ENCODE data around the gene ATP6V0E2. TPM values are rescaled to one million over a fixed set of nuclear protein-coding genes. Genes with fewer than 3 reads are reported as not detected.
A peak's percentile ranks its signal among the peaks of the same experiment; 100 is the strongest.

ATP6V0E2 gene
- total RNA-seq, 1 experiment from 2014 or later: 19.0 TPM

DNA sequence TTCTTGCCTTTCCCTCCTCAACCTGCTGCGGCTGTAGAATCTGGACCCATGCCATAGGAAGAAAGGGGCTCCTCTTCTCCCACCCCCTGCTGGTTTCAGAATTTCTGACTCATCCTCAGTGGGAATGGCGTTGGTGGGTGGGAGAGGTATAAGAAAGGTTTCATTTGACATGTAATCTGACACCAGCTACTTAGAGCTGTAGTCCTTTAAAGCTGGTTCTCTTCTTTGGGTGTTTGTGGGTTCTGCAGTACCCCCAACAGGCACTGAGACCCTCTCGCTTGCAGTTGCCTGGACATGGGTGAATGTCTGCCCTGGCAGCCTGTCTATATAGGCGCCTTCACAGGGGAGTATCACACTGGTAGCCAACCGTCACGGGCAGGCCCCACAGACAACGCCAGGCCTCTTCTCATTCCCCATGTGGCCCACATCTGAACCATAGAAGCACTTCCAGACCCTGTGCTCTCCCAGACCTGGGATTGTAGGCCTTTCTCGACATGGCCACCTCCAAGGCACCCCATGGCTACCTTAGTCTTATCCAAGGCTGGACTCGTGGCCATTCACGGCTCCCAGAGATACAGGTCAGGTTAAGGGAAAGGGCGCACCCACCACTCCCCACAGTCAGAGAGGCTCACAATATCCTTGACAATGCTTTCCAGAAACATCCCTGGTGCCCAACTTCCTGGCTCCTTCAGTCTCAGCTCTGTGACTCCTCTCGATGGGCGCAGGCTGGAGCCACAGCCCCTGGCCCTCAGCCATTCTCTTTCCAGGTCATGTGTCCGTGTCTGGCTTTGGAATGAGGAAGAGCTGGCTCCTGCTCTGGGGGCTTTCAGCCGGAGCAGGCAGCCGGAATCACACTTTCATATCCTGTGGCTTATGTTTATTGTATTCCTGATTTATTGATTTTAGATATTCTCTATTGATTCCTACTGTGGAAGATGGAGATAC, 18.1 kb upstream of the ATP6V0E2 start:
- Histone ChIP-seq H2BK5ac (ENCODE audit: insufficient read length, low read length) (no peak overlapping the region), H3K14ac (ENCODE audit: insufficient read depth, low read length) (peak overlapping the region; percentile 31; the same call in 1 of the 2 replicates), H4K91ac (ENCODE audit: insufficient read length, low read depth, low read length) (no peak overlapping the region), H3K9me3 (ENCODE audit: control insufficient read depth, low read depth, low read length) (no peaks in the 10 kb centered on the region), H2AK5ac (ENCODE audit: insufficient read length, low read length) (no peak overlapping the region), H3K18ac (ENCODE audit: insufficient read length, low read depth, low read length) (no peak overlapping the region), H3K4me1 (ENCODE audit: insufficient read depth, low read length) (peaks cover 15% of the 10 kb centered on the region; the same call in 1 of the 2 replicates), H4K8ac (replicated peaks; ENCODE audit: insufficient read length, low read depth, low read length) (no peak overlapping the region), H2BK20ac (ENCODE audit: low read depth, low read length, poor library complexity, severe bottlenecking) (no peak overlapping the region), H3K4ac (ENCODE audit: low read depth, low read length) (no peak overlapping the region), H3K23ac (ENCODE audit: insufficient read length, low read depth, low read length) (no peak overlapping the region), H3K56ac (ENCODE audit: insufficient read length, low read depth, low read length) (no peak overlapping the region), H3K27me3 (ENCODE audit: insufficient read depth, low read length) (no peaks in the 10 kb centered on the region), H4K20me1 (ENCODE audit: control insufficient read depth, insufficient read depth, insufficient read length) (no peaks in the 10 kb centered on the region), H2BK12ac (ENCODE audit: insufficient read length, low read depth, low read length) (no peak overlapping the region), H3K27ac (ENCODE audit: insufficient read length, low read depth, low read length) (no peak overlapping the region), H3K23me2 (ENCODE audit: insufficient read length, low read depth, low read length, poor library complexity, severe bottlenecking) (peaks cover 5% of the 10 kb centered on the region), H2AFZ (ENCODE audit: low read length) (no peak overlapping the region), H2BK120ac (ENCODE audit: low read depth, low read length, poor library complexity, severe bottlenecking) (no peak overlapping the region), H3K79me1 (ENCODE audit: insufficient read depth, low read depth, low read length, poor library complexity, severe bottlenecking) (no peaks in the 10 kb centered on the region), H4K5ac (ENCODE audit: insufficient read length, low read depth, low read length) (no peak overlapping the region), H3K79me2 (ENCODE audit: insufficient read depth, low read length) (no peaks in the 10 kb centered on the region), H2BK15ac (ENCODE audit: low read depth, low read length) (no peak overlapping the region), H3T11ph (ENCODE audit: low read length) (no peak overlapping the region), H3K9ac (ENCODE audit: extremely low read depth, insufficient read length, low read length) (no peak overlapping the region), H3K4me2 (ENCODE audit: insufficient read depth, insufficient read length, low read length) (peak overlapping the region; percentile 51)
- WGBS (ENCODE audit: extremely low coverage, insufficient read length, low lambda C conversion rate): no CpG with 5 or more reads among the region's 16 CpGs
- TF ChIP-seq, protein P1, sequence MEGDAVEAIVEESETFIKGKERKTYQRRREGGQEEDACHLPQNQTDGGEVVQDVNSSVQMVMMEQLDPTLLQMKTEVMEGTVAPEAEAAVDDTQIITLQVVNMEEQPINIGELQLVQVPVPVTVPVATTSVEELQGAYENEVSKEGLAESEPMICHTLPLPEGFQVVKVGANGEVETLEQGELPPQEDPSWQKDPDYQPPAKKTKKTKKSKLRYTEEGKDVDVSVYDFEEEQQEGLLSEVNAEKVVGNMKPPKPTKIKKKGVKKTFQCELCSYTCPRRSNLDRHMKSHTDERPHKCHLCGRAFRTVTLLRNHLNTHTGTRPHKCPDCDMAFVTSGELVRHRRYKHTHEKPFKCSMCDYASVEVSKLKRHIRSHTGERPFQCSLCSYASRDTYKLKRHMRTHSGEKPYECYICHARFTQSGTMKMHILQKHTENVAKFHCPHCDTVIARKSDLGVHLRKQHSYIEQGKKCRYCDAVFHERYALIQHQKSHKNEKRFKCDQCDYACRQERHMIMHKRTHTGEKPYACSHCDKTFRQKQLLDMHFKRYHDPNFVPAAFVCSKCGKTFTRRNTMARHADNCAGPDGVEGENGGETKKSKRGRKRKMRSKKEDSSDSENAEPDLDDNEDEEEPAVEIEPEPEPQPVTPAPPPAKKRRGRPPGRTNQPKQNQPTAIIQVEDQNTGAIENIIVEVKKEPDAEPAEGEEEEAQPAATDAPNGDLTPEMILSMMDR (conservative IDR thresholded peaks at IDR 0.05): no peak
- Mint-ChIP-seq H3K27me3 (ENCODE audit: low read depth) (peaks cover 9% of the 10 kb centered on the region), H3K4me3 (peak overlapping the region; percentile 22 to 56; a peak in 2 of 5 replicates), H3K9me3 (no peaks in the 10 kb centered on the region), H3K27ac (peak overlapping the region; percentile 25 to 89 (median 46); a peak in 3 of 7 replicates), H3K4me1 (peaks cover 32 to 34% of the 10 kb centered on the region in 2 experiments), H3K36me3 (ENCODE audit: insufficient read depth in 1 of 3, low read depth in 3 of 3) (no peaks in the 10 kb centered on the region; a peak in 1 of 7 replicates)
- DNase-seq: peak; percentile 74
